Measurements from ENCODE around the gene MAP3K14.
A peak's percentile ranks its signal among the peaks of the same experiment; 100 is the strongest.

The MAP3K14 gene

GRCh38 chr17:45277216-45277849 is 39.5 kb downstream of the MAP3K14 start:
- DNase-seq: peak; percentile 65

GRCh38 chr17:45276031-45276430 is 40.8 kb downstream of the MAP3K14 start:
- no peak for DNase-seq

- DNase-seq: no peak
These were observed 42.8 kb downstream of the MAP3K14 start for GRCh38 chr17:45274033-45274432.

GRCh38 chr17:45273551-45273957 is 43.3 kb downstream of the MAP3K14 start:
- DNase-seq: no peak

GRCh38 chr17:45271603-45272002 is 45.2 kb downstream of the MAP3K14 start:
- no peak for DNase-seq

GRCh38 chr17:45270828-45271418 is 45.9 kb downstream of the MAP3K14 start:
- no peak for DNase-seq

- no peak for DNase-seq
These were observed 46.9 kb downstream of the MAP3K14 start for GRCh38 chr17:45269912-45270311.

GRCh38 chr17:45267436-45268055 is 49.3 kb downstream of the MAP3K14 start:
- DNase-seq: no peak

GRCh38 chr17:45266372-45266926 is 50.4 kb downstream of the MAP3K14 start:
- DNase-seq: no peak

- no peak for DNase-seq
These were observed 51.0 kb downstream of the MAP3K14 start for GRCh38 chr17:45265821-45266220.

GRCh38 chr17:45264988-45265387 is 51.8 kb downstream of the MAP3K14 start:
- DNase-seq: no peak

GRCh38 chr17:45264430-45264829 is 52.4 kb downstream of the MAP3K14 start:
- DNase-seq: no peak

GRCh38 chr17:45263477-45263860 is 53.4 kb downstream of the MAP3K14 start:
- no peak for DNase-seq

GRCh38 chr17:45262516-45263476 is 54.0 kb downstream of the MAP3K14 start:
- DNase-seq: no peak

GRCh38 chr17:45261577-45262515 is 55.0 kb downstream of the MAP3K14 start, which contains the start of gene SPATA32:
Gene SPATA32, minus strand, starts transcription at chr17:45262094. Its CDS starts 78 bp downstream, at chr17:45262016.
- no peak for DNase-seq

- no peak for DNase-seq
These were observed 56.5 kb downstream of the MAP3K14 start for GRCh38 chr17:45260204-45260783.

GRCh38 chr17:45258981-45259380 is 57.8 kb downstream of the MAP3K14 start:
- DNase-seq: no peak

GRCh38 chr17:45257115-45257514 is 59.7 kb downstream of the MAP3K14 start:
- no peak for DNase-seq

GRCh38 chr17:45256114-45256966 is 60.5 kb downstream of the MAP3K14 start:
- no peak for DNase-seq

GRCh38 chr17:45255358-45255757 is 61.5 kb downstream of the MAP3K14 start:
- DNase-seq: no peak
